HL-60 (cell line): Measurements from ENCODE around the gene SLC9A3.

Source experiments
- DNase-seq, 2 experiments: peaks; one replicate each; pipeline ENCODE4 v3.0.0-alpha.2; 2010 to 2020; ENCODE audit warnings: low read depth in 1 of 2, low spot score in 1 of 2
- H3K27ac ChIP-seq: fragments of 250-450 bp; sonication (Bioruptor Pico); replicated peaks from 2 replicates; pipeline ENCODE4 v1.5.1; 2020; ENCODE audit warnings: mild to moderate bottlenecking, moderate library complexity
- H3K27me3 ChIP-seq: fragments of 250-450 bp; sonication (Bioruptor Pico); 2 replicates; pipeline ENCODE4 v1.5.1; 2021; ENCODE audit warnings: mild to moderate bottlenecking, moderate library complexity; ENCODE audit not compliant: insufficient read depth, poor library complexity, severe bottlenecking
- H3K4me3 ChIP-seq: replicated peaks from 2 replicates; pipeline ENCODE4 v1.5.1; 2011; ENCODE audit warnings: mild to moderate bottlenecking, control low read depth, low read length; ENCODE audit not compliant: insufficient read depth
- CTCF ChIP-seq: IDR thresholded peaks from one replicate; pipeline ENCODE4 v1.5.1; 2011; ENCODE audit warnings: low read length, control low read depth, inconsistent platforms; ENCODE audit not compliant: insufficient read depth
- GABPA ChIP-seq: IDR thresholded peaks from 2 replicates; pipeline ENCODE4 v1.6.1; 2012; ENCODE audit warnings: low read depth
- POLR2AphosphoS5 ChIP-seq: IDR thresholded peaks from 2 replicates; pipeline ENCODE4 v1.6.1; 2012; ENCODE audit warnings: low read depth
- REST ChIP-seq: IDR thresholded peaks from 2 replicates; pipeline ENCODE4 v1.6.1; 2012; ENCODE audit warnings: low read depth; ENCODE audit not compliant: insufficient replicate concordance
- SPI1 ChIP-seq: IDR thresholded peaks from 2 replicates; pipeline ENCODE4 v1.6.1; 2012; ENCODE audit warnings: low read depth, mild to moderate bottlenecking, borderline replicate concordance

Gene SLC9A3

GRCh38 chr5:523441-524222 lies 617 bp downstream of the SLC9A3 start:
- DNase-seq = no peak
- peaks cover 71% of the 10 kb centered on the region for H3K27me3 ChIP-seq
- no peak overlapping the region for H3K4me3 ChIP-seq
- no peak for TF ChIP-seq GABPA
- no peak for TF ChIP-seq CTCF
- no peak for TF ChIP-seq REST
- no peak for TF ChIP-seq SPI1
- no peak for TF ChIP-seq POLR2AphosphoS5
- H3K27ac ChIP-seq = no peak overlapping the region

GRCh38 chr5:522899-523440 lies 1.3 kb downstream of the SLC9A3 start:
- TF ChIP-seq GABPA (no peak), SPI1 (no peak), CTCF (no peak), POLR2AphosphoS5 (no peak), REST (no peak)
- Histone ChIP-seq H3K27ac (no peak overlapping the region), H3K27me3 (peaks cover 72% of the 10 kb centered on the region), H3K4me3 (no peak overlapping the region)
- no peak for DNase-seq

GRCh38 chr5:522116-522515 lies 2.1 kb downstream of the SLC9A3 start:
- Histone ChIP-seq H3K27me3 (peaks cover 64% of the 10 kb centered on the region), H3K27ac (no peak overlapping the region), H3K4me3 (no peak overlapping the region)
- no peak for TF ChIP-seq SPI1
- TF ChIP-seq POLR2AphosphoS5 = no peak
- TF ChIP-seq CTCF = no peak
- no peak for TF ChIP-seq GABPA
- TF ChIP-seq REST = no peak
- no peak for DNase-seq
